ENCODE data around the gene GTSF1L.

The GTSF1L gene

GRCh38 chr20:43752561-43753301 is 25.9 kb upstream of the GTSF1L start:
- H3K4me3 ChIP-seq (ENCODE audit: low read length), result no peak overlapping the region
- DNase-seq (ENCODE audit: low read depth), result peak; percentile 30
- no peak for TF ChIP-seq CTCF (IDR thresholded peaks at IDR 0.05; ENCODE audit: insufficient read depth, low read depth, low read length, missing control alignments)

GRCh38 chr20:43752051-43752360 is 25.2 kb upstream of the GTSF1L start:
- TF ChIP-seq CTCF (IDR thresholded peaks at IDR 0.05; ENCODE audit: insufficient read depth, low read depth, low read length, missing control alignments), result no peak
- H3K4me3 ChIP-seq (ENCODE audit: low read length), result no peak overlapping the region
- DNase-seq (ENCODE audit: low read depth), result no peak

GRCh38 chr20:43751167-43752050 is 24.6 kb upstream of the GTSF1L start:
- no peak overlapping the region for H3K4me3 ChIP-seq (ENCODE audit: low read length)
- no peak for TF ChIP-seq CTCF (IDR thresholded peaks at IDR 0.05; ENCODE audit: insufficient read depth, low read depth, low read length, missing control alignments)
- peak; percentile 83 for DNase-seq (ENCODE audit: low read depth)

GRCh38 chr20:43750774-43751166 is 24.0 kb upstream of the GTSF1L start:
- DNase-seq (ENCODE audit: low read depth), result no peak
- no peak overlapping the region for H3K4me3 ChIP-seq (ENCODE audit: low read length)
- TF ChIP-seq CTCF (IDR thresholded peaks at IDR 0.05; ENCODE audit: insufficient read depth, low read depth, low read length, missing control alignments), result no peak

- H3K4me3 ChIP-seq (ENCODE audit: low read length), result no peak overlapping the region
- peak; percentile 51 for DNase-seq (ENCODE audit: low read depth)
- TF ChIP-seq CTCF (IDR thresholded peaks at IDR 0.05; ENCODE audit: insufficient read depth, low read depth, low read length, missing control alignments), result peak; percentile 76
Measured at GRCh38 chr20:43749734-43750294, 23.0 kb upstream of the GTSF1L start.

- no peak overlapping the region for H3K4me3 ChIP-seq (ENCODE audit: low read length)
- TF ChIP-seq CTCF (IDR thresholded peaks at IDR 0.05; ENCODE audit: insufficient read depth, low read depth, low read length, missing control alignments), result no peak
- DNase-seq (ENCODE audit: low read depth), result peak; percentile 24
Measured at GRCh38 chr20:43748274-43748673, 21.5 kb upstream of the GTSF1L start.

Measured in epithelial cell of esophagus (primary cell).